Amniotic stem cell (primary cell): ENCODE results near the gene ATG5.
"Not testable (repeated sequence)": the region's sequence is repeated elsewhere in the genome, so short reads cannot be mapped to it uniquely, and the experiment has no call there.

Experiments
- DNase-seq: peaks from one replicate; lab custom pipeline; 2025; lab: John Stamatoyannopoulos, UW

Gene ATG5

DNA sequence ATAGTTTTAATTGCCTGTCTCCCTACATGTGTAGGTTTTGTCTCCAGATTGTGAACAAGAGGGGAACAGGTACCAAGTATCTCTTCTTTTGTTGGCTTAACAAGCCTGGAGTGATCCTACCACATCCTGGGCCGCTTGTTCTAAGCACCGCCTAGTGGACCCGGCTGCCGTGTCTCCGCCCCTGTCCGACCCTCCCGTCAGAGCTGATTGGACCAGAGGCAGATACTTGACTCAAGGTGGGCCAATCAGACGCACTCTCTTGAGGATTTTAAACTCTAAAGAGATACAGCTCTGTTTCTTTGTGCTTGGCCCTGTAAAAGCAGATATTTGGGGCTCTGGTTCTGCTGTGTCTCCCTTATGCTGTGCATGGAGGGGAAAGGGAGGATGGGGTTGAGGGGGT, 171.2 kb downstream of the ATG5 start:
- DNase-seq = no peak

DNA sequence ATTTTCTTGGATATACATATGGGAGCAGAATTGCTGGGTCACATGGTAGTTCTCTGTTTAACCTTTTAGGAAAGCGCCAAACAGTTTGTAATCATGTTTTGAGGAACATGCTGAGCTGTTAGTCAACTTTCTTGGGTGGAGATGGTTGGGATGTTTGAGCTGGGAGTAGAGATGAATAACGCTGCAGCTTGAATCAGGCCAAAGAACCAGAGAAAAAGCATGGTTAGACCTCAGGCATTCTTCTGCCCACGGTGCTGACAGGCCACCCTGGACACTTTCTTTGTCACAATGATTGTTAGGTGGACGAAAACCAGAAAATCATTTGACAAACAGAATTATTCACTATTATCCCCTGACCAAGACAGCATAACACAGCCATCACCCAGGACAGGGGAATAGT, 172.6 kb downstream of the ATG5 start:
- no peak for DNase-seq

DNA sequence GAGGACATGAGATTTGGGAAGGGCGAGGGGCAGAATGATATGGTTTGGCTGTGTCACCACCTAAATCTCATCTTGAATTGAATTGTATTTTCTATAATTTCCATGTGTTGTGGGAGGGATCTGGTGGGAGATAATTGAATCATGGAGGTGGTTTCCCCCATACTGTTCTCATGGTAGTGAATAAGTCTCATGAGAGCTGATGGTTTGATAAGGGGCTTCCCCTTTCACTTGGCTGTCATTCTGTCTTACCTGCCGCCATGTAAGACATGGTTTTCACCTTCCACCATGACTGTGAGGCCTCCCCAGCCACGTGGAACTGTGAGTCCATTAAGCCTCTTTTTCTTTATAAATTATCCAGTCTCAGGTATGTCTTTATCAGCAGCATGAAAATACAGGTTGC, 173.1 kb downstream of the ATG5 start:
- DNase-seq = not testable (repeated sequence)

DNA sequence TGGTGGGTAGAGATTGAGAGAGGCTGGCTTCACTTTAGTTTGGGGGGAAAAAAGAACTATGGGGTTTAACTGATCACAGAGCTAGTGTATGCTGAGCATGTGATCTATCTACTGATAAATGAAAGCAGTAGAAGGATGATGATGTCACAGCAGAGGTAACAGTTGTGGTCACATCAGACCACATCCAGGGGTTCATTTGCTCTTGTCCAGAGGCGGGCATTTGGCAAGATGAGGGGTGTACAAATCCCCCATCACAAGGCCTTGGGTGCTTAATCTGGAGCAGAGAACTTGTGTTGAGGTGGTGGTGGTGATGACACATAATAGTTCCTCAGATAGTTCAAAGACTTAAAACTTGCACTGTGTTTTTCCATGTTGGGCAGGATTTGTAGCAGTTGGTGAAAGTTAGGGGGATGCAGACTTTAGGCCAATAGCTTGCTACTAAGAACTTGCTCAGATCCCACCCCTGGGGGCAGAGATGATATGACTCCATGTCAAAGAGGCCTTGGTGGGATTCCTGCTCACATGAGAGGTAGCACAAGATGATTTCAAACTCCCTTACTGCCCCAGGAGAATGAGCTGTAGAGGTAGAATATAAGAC, 176.0 kb downstream of the ATG5 start:
- DNase-seq = no peak

DNA sequence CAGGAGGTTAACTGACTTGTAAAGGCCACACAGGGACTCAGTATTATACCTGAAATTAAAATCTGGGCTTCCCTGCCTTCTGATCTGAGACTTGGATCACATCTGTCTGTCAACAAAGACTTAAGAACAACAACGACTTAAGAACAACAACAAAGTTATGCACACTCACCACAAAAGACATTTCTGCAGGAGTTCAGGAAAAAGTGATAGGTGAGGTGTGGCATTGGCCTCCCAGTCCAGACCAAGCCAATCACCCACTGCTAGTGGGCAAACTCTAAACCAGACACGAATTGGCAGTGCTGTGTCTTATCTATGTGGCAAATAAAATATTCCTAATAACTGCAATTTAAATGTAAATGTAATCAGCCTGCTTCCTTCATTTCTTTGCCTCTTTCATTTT, 178.1 kb downstream of the ATG5 start:
- DNase-seq = no peak

DNA sequence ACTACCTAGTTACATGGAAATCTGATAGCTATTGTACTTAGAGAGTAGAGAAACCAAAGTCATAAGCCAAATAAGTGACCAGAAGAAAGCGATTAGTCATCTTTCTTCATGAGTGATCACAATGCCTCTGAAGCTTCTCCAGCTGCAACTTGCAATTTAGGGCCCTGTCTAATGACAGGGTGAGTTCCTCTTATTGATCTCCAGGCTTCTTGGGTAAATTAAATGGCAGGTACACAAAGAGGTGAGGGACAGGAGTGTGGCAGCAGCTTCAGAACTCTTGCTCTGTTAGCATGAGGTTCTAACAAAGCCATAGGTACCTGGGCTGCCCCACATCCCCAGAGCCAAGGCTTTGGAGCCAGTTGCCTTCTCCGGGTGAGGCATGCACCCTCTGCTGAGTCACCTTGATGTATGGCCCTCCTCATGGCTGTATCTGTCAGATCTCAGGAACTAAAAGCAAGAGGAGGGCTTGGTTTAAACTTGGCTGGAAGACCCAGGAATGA, 178.7 kb downstream of the ATG5 start:
- no peak for DNase-seq

DNA sequence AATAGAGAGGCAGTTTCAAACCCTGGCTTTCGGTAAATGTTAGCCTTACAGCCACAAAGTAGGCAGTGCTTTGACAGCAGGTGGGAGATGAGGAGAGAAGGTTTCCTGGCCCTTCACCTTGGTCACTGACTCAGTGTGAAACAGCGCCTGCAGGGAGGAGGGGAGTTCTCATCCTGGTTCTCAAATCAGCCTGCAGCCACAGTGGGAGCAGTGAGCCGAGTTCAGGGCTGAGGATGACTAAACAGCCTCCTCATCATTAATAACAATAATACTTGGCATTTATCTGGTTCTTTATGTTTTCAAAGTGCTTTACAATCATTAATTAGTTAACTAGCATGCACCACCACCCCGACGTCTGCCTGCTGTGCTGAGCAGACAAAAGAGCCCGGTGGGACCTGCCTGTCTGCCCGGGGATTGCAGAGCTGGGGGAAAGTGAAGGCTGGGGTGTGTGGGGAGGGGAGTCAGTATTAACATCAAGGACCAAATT, 179.8 kb downstream of the ATG5 start:
- no peak for DNase-seq

DNA sequence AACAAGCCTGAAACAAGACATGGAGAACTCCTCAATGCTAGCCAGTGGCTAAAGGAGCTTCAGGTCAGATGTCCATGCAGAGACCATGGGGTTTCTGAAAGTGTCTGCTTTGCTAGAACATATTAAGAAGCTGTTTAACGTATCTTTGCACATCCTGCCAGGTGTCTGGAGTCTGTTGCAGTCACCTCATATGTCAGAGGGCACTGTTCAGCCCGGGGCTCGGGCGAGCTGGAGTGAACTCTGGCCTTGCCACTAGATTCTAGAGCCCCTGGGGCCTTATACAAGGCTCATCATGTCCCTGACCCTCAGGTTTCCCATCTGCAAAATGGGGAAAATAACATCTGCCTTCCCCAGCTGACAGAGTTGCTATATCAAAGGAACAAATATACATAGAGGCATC, 180.4 kb downstream of the ATG5 start:
- no peak for DNase-seq

DNA sequence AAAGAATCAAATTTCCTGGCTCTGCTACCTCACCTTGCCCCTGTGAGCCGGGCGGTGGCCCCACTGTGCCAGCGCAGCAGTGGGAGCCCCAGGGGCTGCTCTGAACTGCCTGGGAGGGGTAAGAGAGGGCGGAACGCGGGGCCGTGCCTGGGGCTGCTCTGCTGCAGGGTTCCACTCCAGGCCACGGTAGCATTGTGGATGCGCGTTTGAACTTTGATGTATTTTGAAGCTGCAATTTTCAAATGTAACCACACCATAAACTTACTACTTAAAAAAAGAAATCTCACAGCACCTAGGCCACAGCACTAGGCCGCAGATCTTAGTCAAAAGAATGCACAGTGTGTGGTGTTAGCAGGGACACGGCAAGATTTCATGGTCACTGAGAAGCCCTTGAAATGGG, 181.9 kb downstream of the ATG5 start:
- no peak for DNase-seq

DNA sequence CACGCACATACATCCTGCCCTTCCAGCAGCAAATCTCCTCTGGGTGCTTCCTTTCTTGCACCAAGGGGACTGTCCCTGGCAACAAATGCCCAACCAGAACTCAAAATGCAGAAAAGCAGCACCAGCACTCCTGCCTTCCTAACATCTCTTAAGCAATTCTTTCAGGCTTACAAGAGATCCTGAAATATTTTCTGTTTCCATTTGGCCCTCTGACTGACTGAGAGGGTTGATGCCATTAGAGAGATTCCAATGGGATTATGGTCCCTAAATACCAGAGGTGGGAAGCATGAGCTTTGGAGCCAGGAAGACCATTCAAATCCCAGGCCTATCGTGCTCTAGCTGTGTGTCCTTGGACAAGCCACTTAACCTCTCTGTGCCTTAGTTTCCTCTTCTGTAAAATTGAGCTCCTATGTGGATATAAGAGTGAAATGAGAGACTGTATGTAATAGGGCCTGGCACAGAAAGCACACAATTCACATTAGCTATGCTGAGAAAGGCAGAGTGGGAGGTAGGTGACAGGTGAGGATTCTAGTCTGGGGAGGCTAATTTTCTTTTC, 182.6 kb downstream of the ATG5 start:
- no peak for DNase-seq

DNA sequence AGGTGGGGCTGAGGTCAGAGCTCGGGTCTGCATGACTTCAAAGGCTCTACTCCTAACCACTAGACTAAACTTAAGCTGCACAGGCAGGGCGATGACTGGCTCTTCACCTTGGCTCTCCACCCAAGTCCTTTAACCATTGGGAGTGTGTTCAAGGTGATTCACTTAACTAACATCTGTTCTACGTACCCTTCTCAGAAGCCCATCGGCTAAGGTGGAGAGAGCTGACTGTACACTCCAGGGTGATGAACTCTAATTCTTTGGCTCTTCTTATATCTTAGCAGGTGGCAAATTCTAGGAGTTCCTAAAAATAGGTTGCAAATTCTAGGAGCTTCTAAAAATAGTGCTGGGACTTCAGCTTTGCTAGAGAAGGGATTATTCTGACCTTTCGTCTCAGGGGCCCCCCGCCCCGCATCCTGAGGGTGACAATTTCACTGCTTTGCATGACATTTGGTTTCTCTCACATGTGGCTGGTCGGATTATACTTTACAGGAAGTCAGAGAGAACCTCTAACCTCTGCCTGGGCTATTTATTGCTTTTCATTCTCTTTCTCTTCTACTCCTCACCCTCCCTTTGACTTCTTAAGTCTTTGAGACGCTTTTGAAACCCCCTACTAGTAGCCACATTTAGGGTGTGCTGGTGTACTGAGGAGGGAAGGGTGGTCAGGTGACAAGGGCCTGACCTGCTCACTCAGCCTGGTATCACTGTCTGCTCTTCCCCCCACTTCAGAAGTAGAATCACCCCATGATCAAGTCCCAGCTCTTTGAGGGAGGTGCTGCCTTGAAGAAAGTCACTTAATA, 183.9 kb downstream of the ATG5 start:
- no peak for DNase-seq

DNA sequence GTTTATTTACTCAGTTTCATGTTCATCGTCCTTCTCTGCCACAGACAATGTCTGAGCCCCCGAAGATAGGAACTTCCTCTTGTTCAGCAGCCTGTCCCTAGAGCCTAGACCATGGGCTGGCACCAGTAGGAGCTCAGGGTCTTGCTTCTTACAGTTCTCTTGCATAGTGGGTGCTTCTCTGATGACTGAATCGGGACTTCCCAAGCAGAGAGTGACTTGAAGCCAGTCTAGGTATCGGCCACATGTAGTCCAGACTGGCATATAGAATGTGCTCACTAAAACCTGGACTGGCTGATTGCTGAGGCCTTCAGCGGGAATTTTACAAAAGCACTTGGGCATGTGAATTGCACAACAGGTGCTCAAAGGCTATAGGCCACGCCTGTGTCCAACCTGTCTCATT, 187.4 kb downstream of the ATG5 start:
- DNase-seq = no peak

DNA sequence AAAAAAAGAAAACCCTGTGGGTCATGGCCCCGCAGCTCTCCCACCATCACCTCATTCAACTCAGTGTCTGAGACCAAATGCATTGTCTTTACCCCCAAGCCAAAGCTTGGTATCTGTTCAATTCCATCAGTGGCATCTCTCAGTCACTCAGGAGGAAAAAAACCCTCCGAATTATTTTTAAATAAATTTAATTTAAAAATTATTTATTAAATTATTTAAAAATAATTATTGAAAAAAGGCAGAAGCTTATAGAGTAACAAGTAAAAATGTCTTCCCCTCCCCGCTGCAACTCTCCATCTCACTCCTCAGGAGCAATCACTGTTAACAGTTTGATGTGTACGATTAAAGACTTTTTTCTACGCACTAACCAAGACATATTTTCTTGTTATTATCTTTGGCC, 188.7 kb downstream of the ATG5 start:
- DNase-seq = no peak

DNA sequence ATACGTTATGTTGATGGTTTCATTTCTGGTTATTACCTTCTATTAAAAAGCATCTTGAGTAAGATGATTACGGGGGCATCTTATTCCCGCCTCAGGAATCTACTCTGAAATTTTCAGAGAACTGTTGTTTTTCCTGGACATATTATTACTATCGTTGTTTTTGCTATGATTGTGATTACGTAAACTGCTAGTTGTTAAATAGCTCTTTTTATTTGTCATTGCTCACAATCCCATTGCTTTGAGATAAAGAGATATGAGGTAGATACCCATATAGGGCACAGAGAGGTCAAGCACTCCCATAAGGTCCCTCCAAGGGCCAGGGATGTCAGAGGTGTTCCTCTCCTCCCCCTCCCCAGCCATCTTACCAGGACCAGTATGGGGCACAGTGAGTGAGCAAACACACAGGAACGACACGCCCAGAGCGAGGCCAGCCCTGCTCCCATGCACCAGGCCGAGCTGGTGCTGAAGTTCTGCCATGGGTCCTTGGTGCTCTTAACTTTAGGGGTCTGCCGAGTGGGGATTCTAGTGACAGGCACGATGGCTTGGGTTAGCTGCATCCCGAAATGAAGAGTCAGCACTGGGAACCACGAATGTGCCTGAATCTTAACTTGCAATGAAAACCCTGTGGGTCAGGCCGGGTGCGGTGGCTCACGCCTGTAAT, 189.5 kb downstream of the ATG5 start:
- DNase-seq = no peak

DNA sequence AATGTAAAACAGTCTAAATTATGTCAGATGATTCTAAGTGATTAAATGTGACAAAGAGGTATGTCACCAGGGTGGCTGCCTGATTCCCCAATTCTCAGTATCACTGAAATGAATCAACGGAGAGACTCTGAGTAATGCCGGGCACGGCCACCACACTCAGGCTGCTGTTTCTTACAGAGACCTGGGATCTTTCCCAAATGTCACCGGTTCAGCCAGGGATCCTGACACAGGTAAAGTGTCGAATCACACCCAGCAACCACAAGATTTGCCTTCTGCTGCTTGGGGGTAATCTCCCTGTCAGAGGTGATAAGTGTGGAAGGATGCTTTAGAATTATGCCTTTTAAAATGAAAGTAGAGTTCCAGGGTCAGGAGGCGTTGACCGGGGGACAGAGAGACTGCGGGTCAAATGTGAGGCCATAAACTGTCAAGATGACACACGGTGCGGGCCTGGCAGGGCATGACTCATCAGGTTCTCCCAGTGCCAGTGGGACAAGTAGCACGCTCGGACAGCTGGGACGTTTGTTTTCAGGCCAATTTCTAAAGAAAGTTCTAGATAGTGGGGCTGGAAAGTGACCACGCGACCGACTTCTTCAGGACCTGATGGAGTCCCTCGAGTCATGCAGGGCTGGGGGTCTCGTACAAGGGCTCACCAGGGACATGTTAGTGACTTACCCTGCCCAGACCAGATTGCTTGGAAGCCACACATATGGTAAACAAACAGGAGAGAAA, 190.5 kb downstream of the ATG5 start:
- no peak for DNase-seq
